Measurements from ENCODE around the gene SFT2D1. TPM values are rescaled to one million over a fixed set of nuclear protein-coding genes. Genes with fewer than 3 reads are reported as not detected.

SFT2D1 gene
- total RNA-seq, 1 donor from 2014 or later, result 21.9 TPM

DNA sequence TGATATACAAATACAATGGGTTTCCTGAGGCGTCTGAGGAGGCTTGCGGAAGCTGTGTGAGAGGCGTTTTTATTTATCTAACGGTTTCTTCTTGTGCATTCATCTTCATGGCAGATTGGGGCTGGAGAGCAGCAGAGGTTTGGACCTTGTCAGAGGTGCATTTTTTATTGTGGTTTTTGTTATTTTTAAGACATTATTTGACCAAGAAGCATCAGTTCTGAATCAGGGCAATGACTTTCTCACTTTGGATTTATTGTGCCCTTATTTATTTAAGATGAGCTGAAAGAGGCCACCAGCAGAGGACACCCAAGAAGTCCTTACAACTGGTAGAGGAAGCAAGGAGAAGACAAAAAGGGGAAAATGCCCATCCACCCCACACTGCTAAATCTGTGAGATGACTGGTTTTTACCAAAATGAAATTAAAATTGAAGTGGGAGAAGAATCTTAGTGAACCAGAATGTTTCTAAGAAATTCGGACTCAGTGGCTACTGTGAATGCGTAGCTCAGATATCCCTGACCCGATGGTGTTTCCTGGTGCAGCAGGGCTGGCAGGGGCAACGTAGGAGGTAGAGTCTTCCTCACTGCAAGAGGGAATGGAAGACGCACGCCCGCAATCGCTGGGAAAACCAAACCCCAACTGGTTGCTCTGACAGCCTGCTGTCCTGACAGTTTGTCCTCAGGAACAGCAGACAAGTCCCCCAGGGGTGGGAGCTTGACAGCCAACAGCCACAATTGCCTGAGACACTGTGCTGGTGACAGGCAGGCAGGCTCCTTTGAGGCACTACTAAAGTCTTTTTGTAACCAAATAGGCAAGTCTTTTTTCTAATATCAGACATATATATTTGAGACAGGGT is 48.4 kb downstream of the SFT2D1 start:
- ATAC-seq, result no peak
- no peak for DNase-seq (ENCODE audit: missing footprints)
- intact Hi-C loops (cut with DNase I), result no loop called here

DNA sequence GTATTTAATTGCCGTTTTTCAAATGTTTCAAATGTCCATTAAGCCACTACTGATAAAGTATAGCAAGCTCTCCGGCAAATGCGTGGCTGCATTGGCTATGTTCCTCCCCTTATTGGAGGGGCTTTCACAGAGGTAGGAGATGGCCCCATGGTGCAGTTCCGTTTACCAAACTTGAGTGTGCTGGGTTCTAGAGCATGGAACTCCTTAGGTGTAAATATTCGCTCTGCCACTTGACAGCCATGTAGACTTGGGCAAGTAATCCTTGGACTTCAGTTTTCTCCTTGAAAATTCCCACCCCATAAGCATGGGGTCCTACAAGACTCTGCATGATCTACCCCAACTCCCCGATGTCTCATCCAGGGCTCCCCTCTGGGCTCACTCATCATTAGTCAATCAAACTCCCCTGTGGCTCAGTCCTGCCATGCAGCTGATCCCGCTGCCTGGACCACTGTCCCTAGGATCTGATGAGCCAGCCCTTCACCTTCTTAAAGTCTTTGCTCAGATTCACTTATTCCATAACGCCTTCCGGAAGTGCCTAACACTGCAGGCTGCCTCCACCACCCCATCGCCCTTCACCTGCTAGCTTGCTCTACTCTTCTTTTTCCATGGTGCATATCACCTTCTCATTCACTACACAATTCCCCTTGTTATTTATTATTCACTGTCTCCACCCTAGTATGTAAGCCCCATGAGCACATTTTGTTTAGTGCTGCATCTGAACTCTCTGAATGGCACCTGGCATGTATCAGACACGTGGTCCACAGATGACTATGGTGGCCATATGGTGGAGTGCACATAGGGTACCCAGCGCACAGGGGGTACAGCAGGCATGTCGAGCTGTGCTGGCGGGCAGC is 52.9 kb downstream of the SFT2D1 start:
- DNase-seq (ENCODE audit: missing footprints), result no peak
- ATAC-seq, result no peak
- intact Hi-C loops (cut with DNase I), result no loop called here

GRCh38 chr6:166286839-166287271 is 55.5 kb downstream of the SFT2D1 start:
- no peak for DNase-seq (ENCODE audit: missing footprints)
- intact Hi-C loops (cut with DNase I), result no loop called here
- no peak for ATAC-seq

DNA sequence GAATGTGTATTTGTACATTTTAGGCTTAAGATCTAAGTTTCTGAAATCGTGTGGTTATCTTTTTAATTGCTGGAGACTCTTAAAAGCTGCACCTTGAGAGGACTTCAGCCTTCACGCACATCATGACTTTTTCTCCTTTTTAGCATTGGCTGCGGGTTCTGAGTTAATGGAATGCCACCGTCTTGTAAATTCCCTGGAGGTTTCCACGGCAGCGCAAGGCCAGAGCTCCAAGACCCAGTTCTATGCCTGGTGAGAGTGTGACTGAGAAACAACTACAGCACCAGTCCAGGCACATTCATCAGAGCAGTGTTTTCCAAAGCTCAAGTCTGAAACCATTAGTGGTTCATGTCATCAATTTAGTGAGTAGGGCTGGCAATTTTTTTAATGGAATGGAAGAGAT is 57.1 kb downstream of the SFT2D1 start:
- intact Hi-C loops (cut with DNase I), result no loop called here
- DNase-seq (ENCODE audit: missing footprints) (no peak), ATAC-seq (no peak)

GRCh38 chr6:166284640-166285039 is 57.7 kb downstream of the SFT2D1 start:
- ATAC-seq (no peak), DNase-seq (ENCODE audit: missing footprints) (no peak)
- intact Hi-C loops (cut with DNase I), result no loop called here

- intact Hi-C loops (cut with DNase I), result no loop called here
- ATAC-seq, result no peak
- DNase-seq (ENCODE audit: missing footprints), result no peak
These were observed 59.8 kb downstream of the SFT2D1 start for GRCh38 chr6:166282394-166283032.

GRCh38 chr6:166281104-166281503 is 61.2 kb downstream of the SFT2D1 start:
- intact Hi-C loops (cut with DNase I), result no loop called here
- no peak for DNase-seq (ENCODE audit: missing footprints)
- no peak for ATAC-seq

DNA sequence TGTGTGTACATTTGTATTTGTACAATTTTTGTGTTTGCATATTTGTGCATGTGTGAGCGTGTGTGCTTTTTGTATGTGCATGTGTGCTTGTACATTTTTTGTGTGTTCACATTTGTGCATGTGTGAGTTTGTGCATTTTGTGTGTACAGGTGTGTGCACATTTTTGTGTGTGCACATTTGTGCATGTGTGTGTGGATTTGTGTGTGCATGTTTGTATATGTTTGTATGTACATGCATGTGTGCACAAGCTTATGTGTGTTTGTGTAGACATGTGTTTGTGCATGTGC is 63.0 kb downstream of the SFT2D1 start:
- ATAC-seq (no peak), DNase-seq (ENCODE audit: missing footprints) (no peak)
- intact Hi-C loops (cut with DNase I), result no loop called here

DNA sequence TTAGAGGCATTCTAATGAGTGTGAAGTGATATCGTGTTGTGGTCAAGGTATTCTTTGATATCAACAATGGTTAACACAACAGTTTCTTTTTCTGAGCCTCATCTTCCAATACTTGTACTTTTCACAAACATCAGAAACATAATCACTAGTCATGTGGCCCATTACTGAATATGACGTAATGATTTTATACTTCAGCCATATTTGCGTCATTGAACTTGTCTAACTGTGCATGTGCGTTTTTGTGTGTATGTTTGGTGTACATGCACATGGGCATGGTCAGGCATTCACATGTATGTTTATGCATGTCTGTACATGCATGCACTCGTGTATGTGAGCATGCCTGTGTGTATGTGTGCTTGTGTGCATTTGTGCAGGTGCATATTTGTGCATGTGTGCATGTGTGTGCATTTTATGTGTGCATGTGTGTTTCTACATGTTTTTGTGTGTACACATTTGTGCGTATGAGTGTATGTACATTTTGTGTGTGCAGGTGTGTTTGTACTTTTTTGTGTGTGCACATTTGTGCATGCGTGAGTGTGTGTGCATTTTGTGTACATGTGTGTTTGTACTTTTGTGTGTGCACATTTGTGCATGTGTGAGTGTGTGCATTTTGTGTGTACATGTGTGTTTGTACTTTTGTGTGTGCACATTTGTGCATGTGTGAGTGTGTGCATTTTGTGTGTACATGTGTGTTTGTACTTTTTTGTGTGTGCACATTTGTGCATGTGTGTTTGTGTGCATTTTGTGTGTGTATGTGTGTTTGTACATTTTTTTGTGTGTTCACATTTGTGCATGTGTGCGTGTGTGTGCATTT is 63.6 kb downstream of the SFT2D1 start:
- no peak for ATAC-seq
- intact Hi-C loops (cut with DNase I), result no loop called here
- no peak for DNase-seq (ENCODE audit: missing footprints)

- intact Hi-C loops (cut with DNase I), result no loop called here
- no peak for ATAC-seq
These were observed 64.3 kb downstream of the SFT2D1 start for GRCh38 chr6:166277892-166278578.

GRCh38 chr6:166277018-166277417 is 65.3 kb downstream of the SFT2D1 start:
- ATAC-seq (no peak), DNase-seq (ENCODE audit: missing footprints) (peak; percentile 69)
- intact Hi-C loops (cut with DNase I), result no loop called here

More at GRCh38 chr6:166277892-166278578, 64.3 kb downstream of the SFT2D1 start:
- DNase-seq (ENCODE audit: missing footprints), result no peak

DNA sequence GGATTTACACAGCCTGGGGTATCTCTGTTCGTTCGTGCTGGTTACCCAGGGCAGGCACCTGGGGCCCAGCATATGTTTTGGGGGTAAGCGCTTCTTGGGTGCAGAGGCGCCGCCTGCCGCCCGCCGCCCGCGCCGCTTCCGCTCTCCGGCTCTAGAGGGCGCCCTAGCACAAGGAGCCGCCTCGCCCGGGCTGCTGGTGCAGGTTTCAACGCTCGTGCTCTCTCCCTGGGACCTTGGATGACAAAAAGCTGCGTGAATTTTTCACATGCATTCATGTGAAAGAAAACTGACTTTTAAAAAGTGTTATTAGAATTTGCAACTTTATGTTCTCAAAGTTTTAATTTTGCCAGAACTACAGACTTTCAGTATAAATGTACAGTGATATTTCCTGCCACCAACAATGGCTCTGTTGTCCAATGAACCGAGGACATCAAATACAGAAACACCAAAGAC is 66.6 kb downstream of the SFT2D1 start:
- DNase-seq (ENCODE audit: missing footprints) (peak; percentile 92), ATAC-seq (peak; percentile 79)
- intact Hi-C loops (cut with DNase I), result loop anchor here (2.0 kb wide), 1 partner anchor 125 kb away; no protein-coding TSS in a partner anchor

DNA sequence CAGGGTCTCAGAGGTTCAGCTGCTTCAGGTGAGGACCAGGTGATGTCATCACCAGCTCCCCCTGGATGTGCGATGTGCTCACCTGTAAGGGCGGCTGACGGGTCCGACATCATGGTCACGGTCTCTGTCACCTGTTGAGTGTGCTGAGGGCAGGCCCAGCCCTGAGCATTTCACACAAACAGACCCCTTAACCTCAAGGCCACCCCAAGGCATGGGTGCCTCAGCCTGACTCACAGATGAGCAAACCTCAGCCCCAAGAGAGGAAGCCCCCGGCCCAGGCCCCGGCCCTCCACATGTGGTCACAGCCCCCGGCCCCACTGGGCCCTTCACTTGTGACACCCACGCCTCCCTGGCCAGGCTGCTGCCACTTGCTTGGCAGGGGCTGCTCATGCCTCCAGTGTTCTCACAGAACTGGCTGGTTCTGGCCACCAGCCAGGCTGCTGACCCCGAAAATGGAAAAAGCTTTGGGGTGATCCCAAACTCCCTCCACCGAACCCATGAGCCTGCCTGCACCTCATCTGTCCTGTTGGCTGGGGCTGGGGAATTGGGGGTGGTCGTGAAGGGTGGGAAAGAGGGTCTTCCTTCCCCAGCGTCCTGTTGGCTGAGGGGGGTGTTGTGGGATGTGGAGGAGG is 67.5 kb downstream of the SFT2D1 start:
- DNase-seq (ENCODE audit: missing footprints), result no peak
- intact Hi-C loops (cut with DNase I), result loop anchor here (2.0 kb wide), 1 partner anchor 126 kb away; no protein-coding TSS in a partner anchor
- no peak for ATAC-seq

- no peak for DNase-seq (ENCODE audit: missing footprints)
- no peak for ATAC-seq
- intact Hi-C loops (cut with DNase I), result loop anchor here (2.0 kb wide), 1 partner anchor 127 kb away; no protein-coding TSS in a partner anchor
These were observed 68.2 kb downstream of the SFT2D1 start for GRCh38 chr6:166274163-166274562.

DNA sequence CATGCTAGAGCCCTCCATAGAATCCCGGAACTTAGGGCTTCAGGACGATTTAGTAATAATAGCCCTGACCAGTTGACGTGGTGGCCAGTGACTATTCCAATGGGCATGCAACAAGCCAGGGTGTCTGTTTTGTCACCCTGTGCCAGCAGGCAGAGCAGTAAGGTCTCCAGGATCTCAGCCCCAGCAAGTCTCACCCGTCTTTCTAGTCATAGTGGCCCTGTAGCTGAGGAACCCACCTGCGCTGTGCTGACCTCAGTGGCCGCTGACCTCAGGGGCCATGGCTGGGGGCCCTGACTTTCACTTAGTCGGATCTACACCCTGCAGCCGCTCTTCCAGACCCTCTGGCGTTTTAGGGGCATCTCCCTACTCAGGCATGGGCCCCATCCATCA is 71.0 kb downstream of the SFT2D1 start:
- no peak for DNase-seq (ENCODE audit: missing footprints)
- intact Hi-C loops (cut with DNase I), result no loop called here
- ATAC-seq, result no peak

- ATAC-seq (no peak), DNase-seq (ENCODE audit: missing footprints) (no peak)
- intact Hi-C loops (cut with DNase I), result no loop called here
These were observed 71.5 kb downstream of the SFT2D1 start for GRCh38 chr6:166270706-166271375.

All from Right ventricle myocardium inferior (tissue), 1 donor.